H1 (cell line): ENCODE results near the gene RAB11FIP3. TPM values are rescaled to one million over a fixed set of nuclear protein-coding genes. Genes with fewer than 3 reads are reported as not detected.

Source experiments
- CTCF ChIA-PET: fragments of 300-600 bp; sonication (Branson Sonifier 250); formaldehyde crosslinking; loops from one replicate; lab custom pipeline; 2021; ENCODE audit not compliant: partially characterized antibody; lab: Charles Lee
- POLR2A ChIA-PET: fragments of 300-600 bp; sonication (Branson Sonifier 250); formaldehyde crosslinking; loops from one replicate; lab custom pipeline; 2021; ENCODE audit warnings: inconsistent platforms; ENCODE audit not compliant: partially characterized antibody; lab: Charles Lee
- DNase-seq, 2 experiments: peaks; one replicate each; pipeline versions ENCODE4 v3.0.0 to v3.0.0-alpha.2; 2010 to 2022; ENCODE audit warnings: low spot score in 2 of 2, low read depth in 1 of 2, mixed read lengths in 1 of 2
- FAIRE-seq: peaks from 2 replicates; lab custom pipeline; 2011; peaks lifted over from hg19 to GRCh38; lab: Jason Lieb, UNC
- H2AFZ ChIP-seq: 2 replicates; pipeline ENCODE4 v1.8.1; 2012; ENCODE audit warnings: low read length, inconsistent platforms
- H2AK5ac ChIP-seq: 2 replicates; pipeline ENCODE4 v1.6.1; 2013; ENCODE audit warnings: low read depth, low read length
- H2BK120ac ChIP-seq: replicated peaks from 2 replicates; pipeline ENCODE3; 2013; ENCODE audit warnings: low read depth, low read length, inconsistent platforms
- H2BK12ac ChIP-seq: 2 replicates; pipeline ENCODE4 v1.6.1; 2013; ENCODE audit warnings: low read depth, low read length
- H2BK15ac ChIP-seq: 2 replicates; pipeline ENCODE4 v1.6.1; 2013; ENCODE audit warnings: low read length
- H2BK20ac ChIP-seq: 2 replicates; pipeline ENCODE4 v1.6.1; 2013; ENCODE audit warnings: low read length
- H2BK5ac ChIP-seq: 2 replicates; pipeline ENCODE4 v1.6.1; 2013; ENCODE audit warnings: low read depth, low read length
- H3K14ac ChIP-seq: 2 replicates; pipeline ENCODE4 v1.6.1; 2013; ENCODE audit warnings: inconsistent platforms; ENCODE audit not compliant: insufficient read length
- H3K18ac ChIP-seq: 2 replicates; pipeline ENCODE4 v1.6.1; 2013; ENCODE audit warnings: low read length; ENCODE audit errors: extremely low read depth
- H3K23ac ChIP-seq: 2 replicates; pipeline ENCODE4 v1.6.1; 2013; ENCODE audit warnings: inconsistent platforms; ENCODE audit not compliant: insufficient read length
- H3K23me2 ChIP-seq: 2 replicates; pipeline ENCODE4 v1.6.1; 2013; ENCODE audit warnings: low read depth, low read length
- H3K27ac ChIP-seq: 2 replicates; pipeline ENCODE4 v1.6.1; 2011; ENCODE audit warnings: low read depth, low read length, inconsistent platforms
- H3K27me3 ChIP-seq, 4 experiments: replicated peaks in 1 of 4; 1 replicate in 1 of 4; 2 replicates in 3 of 4; pipeline versions ENCODE4 v1.6.1 to v1.8.1; 2011 to 2013; ENCODE audit warnings: low read length in 3 of 4, mild to moderate bottlenecking in 3 of 4, inconsistent platforms in 2 of 4, mixed read lengths in 2 of 4, moderate library complexity in 1 of 4; ENCODE audit not compliant: control insufficient read depth in 3 of 4, insufficient read depth in 3 of 4; ENCODE audit errors: extremely low read depth in 1 of 4
- H3K36me3 ChIP-seq, 4 experiments: 2 replicates each; pipeline versions ENCODE4 v1.6.1 to v1.8.1; 2011 to 2013; ENCODE audit warnings: mild to moderate bottlenecking in 4 of 4, low read length in 3 of 4, moderate library complexity in 2 of 4, control low read depth in 1 of 4, inconsistent platforms in 1 of 4; ENCODE audit not compliant: insufficient read depth in 4 of 4, control insufficient read depth in 2 of 4
- H3K4ac ChIP-seq: replicated peaks from 2 replicates; pipeline ENCODE3; 2013; ENCODE audit warnings: low read length, low read depth, mixed read lengths, inconsistent platforms; ENCODE audit not compliant: insufficient read length
- H3K4me1 ChIP-seq, 4 experiments: replicated peaks in 1 of 4; 1 replicate in 1 of 4; 2 replicates in 3 of 4; pipeline versions ENCODE4 v1.6.1 to v1.8.1; 2011 to 2013; ENCODE audit warnings: low read length in 3 of 4, inconsistent platforms in 2 of 4, mixed read lengths in 1 of 4; ENCODE audit not compliant: insufficient read depth in 4 of 4, control insufficient read depth in 3 of 4
- H3K4me2 ChIP-seq, 2 experiments: 2 replicates each; pipeline versions ENCODE4 v1.6.1 to v1.8.1; 2011 to 2013; ENCODE audit warnings: low read depth in 2 of 2, low read length in 2 of 2, control low read depth in 1 of 2, inconsistent platforms in 1 of 2, mild to moderate bottlenecking in 1 of 2; ENCODE audit not compliant: insufficient read depth in 1 of 2
- H3K4me3 ChIP-seq, 4 experiments: fragments of 200-600, 300-600 bp in 1 of 4; sonication (generic), shearing (Covaris generic), sonication (Bioruptor Twin) in 1 of 4; 2 replicates each; pipeline versions ENCODE4 v1.5.1 to v1.8.1; 2011 to 2016; ENCODE audit warnings: low read length in 4 of 4, low read depth in 3 of 4, control low read depth in 2 of 4, inconsistent platforms in 2 of 4, mild to moderate bottlenecking in 2 of 4, mixed read lengths in 1 of 4, moderate library complexity in 1 of 4; ENCODE audit not compliant: insufficient read depth in 2 of 4; ENCODE audit errors: extremely low read depth in 1 of 4
- H3K56ac ChIP-seq: replicated peaks from 2 replicates; pipeline ENCODE3; 2013; ENCODE audit warnings: low read depth, mild to moderate bottlenecking, mixed read lengths, low read length, inconsistent platforms; ENCODE audit not compliant: insufficient read length
- H3K79me1 ChIP-seq: 2 replicates; pipeline ENCODE4 v1.6.1; 2013; ENCODE audit warnings: low read depth, low read length, control low read depth
- H3K79me2 ChIP-seq, 2 experiments: 2 replicates each; pipeline versions ENCODE4 v1.6.1 to v1.8.1; 2012 to 2013; ENCODE audit warnings: low read length in 2 of 2, mild to moderate bottlenecking in 2 of 2, inconsistent platforms in 1 of 2; ENCODE audit not compliant: insufficient read depth in 2 of 2, control insufficient read depth in 1 of 2
- H3K9ac ChIP-seq, 4 experiments: replicated peaks in 1 of 4; 1 replicate in 1 of 4; 2 replicates in 3 of 4; pipeline versions ENCODE4 v1.6.1 to v1.8.1; 2011 to 2013; ENCODE audit warnings: low read depth in 3 of 4, low read length in 3 of 4, control low read depth in 2 of 4, mild to moderate bottlenecking in 2 of 4, moderate library complexity in 2 of 4, inconsistent platforms in 1 of 4; ENCODE audit errors: extremely low read depth in 1 of 4
- H3K9me3 ChIP-seq, 2 experiments: 2 replicates each; pipeline versions ENCODE4 v1.6.1 to v1.8.1; 2012 to 2013; ENCODE audit warnings: mild to moderate bottlenecking in 2 of 2, moderate library complexity in 2 of 2, control low read depth in 1 of 2, inconsistent platforms in 1 of 2, low read depth in 1 of 2, low read length in 1 of 2, mixed read lengths in 1 of 2; ENCODE audit not compliant: insufficient read depth in 2 of 2
- H4K20me1 ChIP-seq, 2 experiments: replicated peaks in 1 of 2; 2 replicates each; pipeline versions ENCODE3 to v1.8.1; 2011 to 2013; ENCODE audit warnings: inconsistent platforms in 2 of 2, low read length in 2 of 2, mild to moderate bottlenecking in 1 of 2; ENCODE audit not compliant: insufficient read depth in 2 of 2, control insufficient read depth in 1 of 2
- H4K5ac ChIP-seq: 2 replicates; pipeline ENCODE4 v1.6.1; 2013; ENCODE audit warnings: low read length, low read depth, mixed read lengths, inconsistent platforms; ENCODE audit not compliant: insufficient read length
- H4K8ac ChIP-seq: 2 replicates; pipeline ENCODE4 v1.8.0; 2013; ENCODE audit warnings: mild to moderate bottlenecking, moderate library complexity, low read length, inconsistent platforms; ENCODE audit not compliant: insufficient read depth; ENCODE audit errors: extremely low read depth
- H4K91ac ChIP-seq: replicated peaks from 2 replicates; pipeline ENCODE3; 2013; ENCODE audit warnings: low read length, mixed read lengths, inconsistent platforms; ENCODE audit not compliant: insufficient read length
- CREB1 ChIP-seq: IDR thresholded peaks from 2 replicates; pipeline ENCODE4 v1.6.1; 2012; ENCODE audit warnings: inconsistent platforms
- POLR2A ChIP-seq, 2 experiments: IDR thresholded peaks; 1 replicate in 1 of 2; 2 replicates in 1 of 2; pipeline ENCODE4 v1.6.1; 2011; ENCODE audit warnings: low read depth in 2 of 2, low read length in 2 of 2, mild to moderate bottlenecking in 2 of 2; ENCODE audit errors: control extremely low read depth in 1 of 2
- POLR2AphosphoS5 ChIP-seq: IDR thresholded peaks from 2 replicates; pipeline ENCODE4 v1.6.1; 2011; ENCODE audit warnings: low read depth, low read length
- WGBS, 2 experiments: shearing (Covaris generic) in 1 of 2; methylation state at CpG; one replicate each; pipeline versions ENCODE4 v1.1.6 to v1.1.7; 2013 to 2015; ENCODE audit warnings: low lambda C conversion rate in 2 of 2, mixed read lengths in 2 of 2, inconsistent platforms in 1 of 2, low coverage in 1 of 2, missing lambda C conversion rate in 1 of 2; ENCODE audit not compliant: insufficient replicate concordance in 2 of 2, insufficient coverage in 1 of 2, insufficient read length in 1 of 2; ENCODE audit errors: extremely low coverage in 1 of 2, missing lambda C conversion rate in 1 of 2; 5-methylcytosine and 5-hydroxymethylcytosine counted together
- polyA plus RNA-seq, 7 experiments: library from polyadenylated mRNA; depleted of rRNA in 3 of 7; stranded (reverse) in 5 of 7; unstranded in 2 of 7; fragments of >200 nt in 5 of 7; fragments of 200-250 nt in 2 of 7; gene quantifications; 1 replicate in 5 of 7; 2 replicates in 1 of 7; 4 replicates in 1 of 7; pipeline versions ENCODE4 v1.2.1 to v1.2.3, GENCODE V29; 2011 to 2013; ENCODE audit warnings: missing spikeins in 2 of 7, mixed read lengths in 2 of 7
- total RNA-seq: library from RNA; stranded (reverse); fragmentation: NEBNext Ultra II Directional; extraction: Animal tissue kit (Norgen Biotek cat#: 25700); gene quantifications from 2 replicates; pipeline ENCODE4 v1.2.1, GENCODE V29; 2021

RAB11FIP3 gene
- total and polyA plus RNA-seq, 2 of the 8 experiments (the other 6 are each of a cell fraction or from before 2014, with no cell fraction given) = 9.3 to 35.2 TPM

DNA sequence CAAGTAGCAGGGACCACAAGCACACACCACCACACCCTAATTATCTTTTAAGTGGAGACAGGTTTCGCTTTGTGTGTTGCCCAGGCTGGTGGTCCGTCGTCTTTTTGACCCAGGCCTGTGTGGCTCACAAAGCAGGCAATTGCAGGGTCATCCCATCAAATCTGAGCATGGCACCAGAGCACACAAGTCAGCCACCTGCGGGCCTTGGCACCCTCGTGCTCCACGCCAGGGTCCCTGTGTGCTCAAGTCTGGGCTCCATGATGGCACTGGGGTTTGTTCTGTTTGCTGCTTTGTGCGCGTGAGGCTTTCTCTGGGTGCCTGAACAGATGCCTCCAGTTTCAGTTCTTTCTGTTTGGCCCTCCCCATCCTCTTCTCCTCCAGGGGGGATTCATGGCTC, 99.7 kb downstream of the RAB11FIP3 start:
- peaks cover 6 to 27% of the 10 kb centered on the region in 2 experiments; a peak in 3 of 4 replicates for H3K79me2 ChIP-seq
- H4K5ac ChIP-seq = no peak overlapping the region
- H4K8ac ChIP-seq = no peak overlapping the region
- TF ChIP-seq CREB1 (no peak), POLR2AphosphoS5 (0 out of 2 replicates have a peak, but pooled peaks have one; percentile 4), POLR2A (IDR thresholded peaks at IDR 0.05; ENCODE audit: control extremely low read depth in 1 of 2, low read depth in 2 of 2, low read length in 2 of 2) (peak in 1 of 2 experiments; percentile 19; a peak in 1 of 3 replicates)
- no peak for DNase-seq
- H4K20me1 ChIP-seq = peaks cover 11 to 29% of the 10 kb centered on the region in 2 experiments
- no peak for FAIRE-seq
- H3K4ac ChIP-seq = no peak overlapping the region
- no peak overlapping the region for H3K56ac ChIP-seq
- peaks cover 5% of the 10 kb centered on the region; the same call in 1 of the 2 replicates for H3K79me1 ChIP-seq
- peaks cover 7% of the 10 kb centered on the region; the same call in 1 of the 2 replicates for H3K23me2 ChIP-seq
- peaks cover 0 to under 1% (median 0%) of the 10 kb centered on the region in 4 experiments; a peak in 2 of 8 replicates for H3K36me3 ChIP-seq
- no peak overlapping the region for H2BK5ac ChIP-seq
- H2BK15ac ChIP-seq = no peak overlapping the region
- POLR2A ChIA-PET = interaction anchor here (1.1 to 1.5 kb wide), 3 partner anchors 11 to 143 kb away, joined by 3 to 5 read pairs (median 4); partner anchors contain the start of gene RHOT2
- H3K9ac ChIP-seq = no peak overlapping the region
- no peak overlapping the region for H2AFZ ChIP-seq
- no peak overlapping the region for H2BK20ac ChIP-seq
- no peaks in the 10 kb centered on the region for H3K9me3 ChIP-seq
- no peak overlapping the region for H4K91ac ChIP-seq
- H3K4me2 ChIP-seq = no peak overlapping the region; a peak in 1 of 4 replicates
- CTCF ChIA-PET = interaction anchor here (1.0 to 1.6 kb wide), 3 partner anchors 10 to 133 kb away, joined by 3 to 5 read pairs (median 3); no protein-coding TSS in a partner anchor
- WGBS, 2 experiments = 95% methylated on average over 7 of the region's 8 CpGs; no CpG with 5 or more reads in 1 of the 2 experiments
- no peak overlapping the region for H2BK12ac ChIP-seq
- H3K4me3 ChIP-seq = no peak overlapping the region
- H3K14ac ChIP-seq = no peak overlapping the region
- H3K27ac ChIP-seq = no peak overlapping the region
- no peak overlapping the region for H3K18ac ChIP-seq
- H3K4me1 ChIP-seq = peaks cover 0 to 25% (median 13%) of the 10 kb centered on the region in 4 experiments; a peak in 5 of 7 replicates
- H3K27me3 ChIP-seq = no peaks in the 10 kb centered on the region
- no peak overlapping the region for H2AK5ac ChIP-seq
- no peak overlapping the region for H2BK120ac ChIP-seq
- H3K23ac ChIP-seq = no peak overlapping the region
